Measurements from ENCODE around the gene THRB.

The THRB gene

DNA sequence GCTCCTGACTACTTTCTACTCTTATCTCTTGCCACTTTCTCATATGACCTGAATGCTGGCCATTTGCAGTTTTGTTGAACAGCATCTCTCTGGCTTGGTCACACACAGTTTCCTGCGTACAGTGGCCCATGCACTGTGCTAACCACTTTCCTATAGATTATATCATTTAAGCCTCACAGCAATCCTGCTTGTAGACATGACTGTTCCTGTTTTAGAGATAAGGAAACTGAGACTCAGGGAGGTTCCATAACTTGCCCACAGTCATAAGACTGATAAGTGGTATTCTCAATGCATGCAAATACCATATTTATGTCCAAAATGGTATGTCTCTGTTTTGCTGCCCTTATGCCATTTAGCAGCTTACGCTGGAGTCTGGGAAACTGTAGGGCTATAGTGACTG, 320.0 kb downstream of the THRB start:
- TF ChIP-seq, protein P1, sequence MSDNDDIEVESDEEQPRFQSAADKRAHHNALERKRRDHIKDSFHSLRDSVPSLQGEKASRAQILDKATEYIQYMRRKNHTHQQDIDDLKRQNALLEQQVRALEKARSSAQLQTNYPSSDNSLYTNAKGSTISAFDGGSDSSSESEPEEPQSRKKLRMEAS (IDR thresholded peaks at IDR 0.05; ENCODE audit: low read depth, low read length) = no peak
- TF ChIP-seq, protein P2, sequence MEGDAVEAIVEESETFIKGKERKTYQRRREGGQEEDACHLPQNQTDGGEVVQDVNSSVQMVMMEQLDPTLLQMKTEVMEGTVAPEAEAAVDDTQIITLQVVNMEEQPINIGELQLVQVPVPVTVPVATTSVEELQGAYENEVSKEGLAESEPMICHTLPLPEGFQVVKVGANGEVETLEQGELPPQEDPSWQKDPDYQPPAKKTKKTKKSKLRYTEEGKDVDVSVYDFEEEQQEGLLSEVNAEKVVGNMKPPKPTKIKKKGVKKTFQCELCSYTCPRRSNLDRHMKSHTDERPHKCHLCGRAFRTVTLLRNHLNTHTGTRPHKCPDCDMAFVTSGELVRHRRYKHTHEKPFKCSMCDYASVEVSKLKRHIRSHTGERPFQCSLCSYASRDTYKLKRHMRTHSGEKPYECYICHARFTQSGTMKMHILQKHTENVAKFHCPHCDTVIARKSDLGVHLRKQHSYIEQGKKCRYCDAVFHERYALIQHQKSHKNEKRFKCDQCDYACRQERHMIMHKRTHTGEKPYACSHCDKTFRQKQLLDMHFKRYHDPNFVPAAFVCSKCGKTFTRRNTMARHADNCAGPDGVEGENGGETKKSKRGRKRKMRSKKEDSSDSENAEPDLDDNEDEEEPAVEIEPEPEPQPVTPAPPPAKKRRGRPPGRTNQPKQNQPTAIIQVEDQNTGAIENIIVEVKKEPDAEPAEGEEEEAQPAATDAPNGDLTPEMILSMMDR (IDR thresholded peaks at IDR 0.05; ENCODE audit: low read depth, low read length) = no peak
- TF ChIP-seq POLR2A (IDR thresholded peaks at IDR 0.05; ENCODE audit: extremely low read depth, insufficient read length) (no peak), MYC (IDR thresholded peaks at IDR 0.05; ENCODE audit: low read depth, low read length) (no peak)
- H3K4me3 ChIP-seq (ENCODE audit: low read depth, low read length) = no peak overlapping the region
- no peak for DNase-seq (ENCODE audit: low read depth)

DNA sequence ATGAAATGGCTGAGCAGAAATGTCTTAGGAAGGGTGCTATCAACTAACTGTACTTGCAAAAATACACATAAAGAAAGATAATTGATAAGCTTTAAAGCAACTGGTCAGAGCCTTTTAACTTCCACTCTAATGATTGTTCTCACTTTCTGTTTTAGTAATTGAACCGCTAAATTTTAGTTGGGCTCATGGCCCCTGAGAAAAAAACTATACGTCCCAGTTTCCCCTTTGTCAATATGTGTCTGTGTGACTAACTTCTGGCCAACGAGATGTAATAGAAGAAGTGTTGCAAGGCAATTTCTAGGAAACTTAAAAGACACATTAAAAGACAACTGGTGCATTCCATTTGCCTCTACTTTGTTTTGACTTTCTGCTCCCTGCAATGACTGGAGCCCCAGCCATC, 325.7 kb downstream of the THRB start:
- no peak overlapping the region for H3K4me3 ChIP-seq (ENCODE audit: low read depth, low read length)
- no peak for DNase-seq (ENCODE audit: low read depth)
- TF ChIP-seq, protein P1 (IDR thresholded peaks at IDR 0.05; ENCODE audit: low read depth, low read length) = no peak
- TF ChIP-seq, protein P2 (IDR thresholded peaks at IDR 0.05; ENCODE audit: low read depth, low read length) = no peak
- no peak for TF ChIP-seq POLR2A (IDR thresholded peaks at IDR 0.05; ENCODE audit: extremely low read depth, insufficient read length)
- TF ChIP-seq MYC (IDR thresholded peaks at IDR 0.05; ENCODE audit: low read depth, low read length) = no peak

DNA sequence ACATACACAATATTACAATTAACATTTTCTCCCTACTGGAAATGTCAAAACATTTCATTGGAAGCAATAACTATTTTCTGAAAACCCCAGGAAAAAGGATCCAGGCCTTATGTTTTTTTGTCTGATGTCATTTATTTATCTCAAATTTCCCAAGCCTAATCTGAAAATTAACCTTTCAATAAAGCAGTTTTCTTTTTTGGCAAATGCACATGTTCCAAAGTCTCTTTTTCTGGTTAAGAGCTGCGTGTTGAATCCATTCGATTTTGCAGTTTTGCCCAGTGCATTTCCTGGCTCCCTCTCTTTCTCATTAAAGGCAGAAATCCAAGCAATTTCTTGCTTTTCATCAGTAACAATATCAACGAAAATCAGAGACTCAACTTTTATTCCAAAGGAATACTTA, 327.2 kb downstream of the THRB start:
- H3K4me3 ChIP-seq (ENCODE audit: low read depth, low read length) = no peak overlapping the region
- TF ChIP-seq, protein P2 (IDR thresholded peaks at IDR 0.05; ENCODE audit: low read depth, low read length) = no peak
- no peak for TF ChIP-seq MYC (IDR thresholded peaks at IDR 0.05; ENCODE audit: low read depth, low read length)
- no peak for TF ChIP-seq POLR2A (IDR thresholded peaks at IDR 0.05; ENCODE audit: extremely low read depth, insufficient read length)
- DNase-seq (ENCODE audit: low read depth) = no peak

DNA sequence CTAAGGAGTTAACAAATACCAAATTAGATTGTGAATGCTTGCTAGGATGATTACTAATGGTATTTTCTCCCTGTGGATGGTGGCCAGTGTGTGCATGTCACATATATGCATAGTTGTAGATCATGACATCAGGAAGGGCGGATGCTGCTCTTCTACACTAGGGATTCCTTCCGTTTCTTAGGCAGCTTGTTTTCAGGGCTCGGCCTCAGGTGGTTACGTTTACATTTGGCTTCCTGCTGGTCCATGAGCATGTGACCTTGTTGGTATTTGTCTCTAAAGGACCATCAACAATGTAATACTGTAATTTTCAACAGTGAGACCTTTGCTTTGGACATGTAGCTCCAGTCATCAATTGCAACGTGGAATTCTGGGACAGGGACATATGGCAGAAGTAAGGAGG, 328.1 kb downstream of the THRB start:
- no peak overlapping the region for H3K4me3 ChIP-seq (ENCODE audit: low read depth, low read length)
- DNase-seq (ENCODE audit: low read depth) = no peak
- TF ChIP-seq POLR2A (IDR thresholded peaks at IDR 0.05; ENCODE audit: extremely low read depth, insufficient read length) (no peak), MYC (IDR thresholded peaks at IDR 0.05; ENCODE audit: low read depth, low read length) (no peak)
- TF ChIP-seq, protein P1 (IDR thresholded peaks at IDR 0.05; ENCODE audit: low read depth, low read length) = no peak
- TF ChIP-seq, protein P2 (IDR thresholded peaks at IDR 0.05; ENCODE audit: low read depth, low read length) = no peak

DNA sequence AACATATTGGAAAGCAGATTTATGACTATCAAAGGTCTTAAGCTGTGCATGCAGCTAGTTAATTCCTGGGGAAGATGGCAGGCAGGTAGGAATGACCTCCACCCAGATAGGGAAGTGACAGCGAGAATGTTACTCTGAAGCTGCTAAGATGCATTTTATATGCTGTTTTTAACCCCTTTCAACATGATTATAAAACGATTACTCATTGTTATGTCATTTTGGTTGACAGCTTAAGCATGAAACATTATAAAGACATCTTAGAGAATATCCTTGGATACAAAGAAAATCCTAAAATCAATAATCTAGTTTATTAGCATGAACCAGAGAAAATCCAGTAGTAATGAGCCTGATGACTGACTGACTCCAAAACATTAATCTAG, 329.1 kb downstream of the THRB start:
- no peak overlapping the region for H3K4me3 ChIP-seq (ENCODE audit: low read depth, low read length)
- DNase-seq (ENCODE audit: low read depth) = no peak

More for the DNA sequence above, 329.1 kb downstream of the THRB start:
- TF ChIP-seq MYC (IDR thresholded peaks at IDR 0.05; ENCODE audit: low read depth, low read length) (no peak), POLR2A (IDR thresholded peaks at IDR 0.05; ENCODE audit: extremely low read depth, insufficient read length) (no peak)
- TF ChIP-seq, protein P2 (IDR thresholded peaks at IDR 0.05; ENCODE audit: low read depth, low read length) = no peak
- TF ChIP-seq, protein P1 (IDR thresholded peaks at IDR 0.05; ENCODE audit: low read depth, low read length) = no peak
